Mesendoderm (in vitro differentiated cells): ENCODE data around the gene CREB5.

Experiments used
- DNase-seq: peaks from one replicate; pipeline ENCODE4 v3.0.0; 2013
- H2AK5ac ChIP-seq: 2 replicates; pipeline ENCODE4 v1.6.1; 2013; ENCODE audit warnings: low read length, inconsistent platforms
- H2BK120ac ChIP-seq: 2 replicates; pipeline ENCODE4 v1.6.1; 2013; ENCODE audit warnings: low read depth, mild to moderate bottlenecking, low read length, moderate library complexity, mixed read lengths
- H2BK15ac ChIP-seq: replicated peaks from 2 replicates; pipeline ENCODE4 v1.6.1; 2013; ENCODE audit warnings: low read depth, mild to moderate bottlenecking, moderate library complexity
- H2BK5ac ChIP-seq: 2 replicates; pipeline ENCODE4 v1.6.1; 2013; ENCODE audit warnings: low read length, inconsistent platforms
- H3K18ac ChIP-seq: 2 replicates; pipeline ENCODE4 v1.6.1; 2013; ENCODE audit warnings: mild to moderate bottlenecking, low read length, mixed read lengths
- H3K23ac ChIP-seq: one replicate; pipeline ENCODE4 v1.6.1; 2013; ENCODE audit warnings: low read length
- H3K27ac ChIP-seq: 2 replicates; pipeline ENCODE4 v1.5.1; 2013; ENCODE audit warnings: low read depth, mild to moderate bottlenecking, inconsistent platforms, low read length, moderate library complexity
- H3K27me3 ChIP-seq: 2 replicates; pipeline ENCODE4 v1.6.1; 2013; ENCODE audit warnings: low read length, control low read depth, mild to moderate bottlenecking, inconsistent platforms; ENCODE audit not compliant: insufficient read depth, poor library complexity
- H3K36me3 ChIP-seq: 2 replicates; pipeline ENCODE4 v1.6.1; 2013; ENCODE audit warnings: low read length, inconsistent platforms; ENCODE audit not compliant: control insufficient read depth, insufficient read depth
- H3K4ac ChIP-seq: one replicate; pipeline ENCODE4 v1.6.1; 2013; ENCODE audit warnings: low read depth, mild to moderate bottlenecking, low read length, moderate library complexity
- H3K4me1 ChIP-seq: 2 replicates; pipeline ENCODE4 v1.6.1; 2013; ENCODE audit warnings: low read depth, low read length, inconsistent platforms; ENCODE audit not compliant: control insufficient read depth
- H3K4me2 ChIP-seq: 2 replicates; pipeline ENCODE4 v1.6.1; 2013; ENCODE audit warnings: low read length
- H3K4me3 ChIP-seq: 2 replicates; pipeline ENCODE4 v1.5.1; 2013; ENCODE audit warnings: mild to moderate bottlenecking, low read length
- H3K56ac ChIP-seq: one replicate; pipeline ENCODE4 v1.6.1; 2013; ENCODE audit warnings: low read length
- H3K79me1 ChIP-seq: 2 replicates; pipeline ENCODE4 v1.6.1; 2013; ENCODE audit warnings: low read length, inconsistent platforms
- H3K79me2 ChIP-seq: 2 replicates; pipeline ENCODE4 v1.6.1; 2013; ENCODE audit warnings: mild to moderate bottlenecking, low read length; ENCODE audit not compliant: control insufficient read depth, insufficient read depth
- H3K9ac ChIP-seq: 2 replicates; pipeline ENCODE4 v1.6.1; 2013; ENCODE audit warnings: low read length, inconsistent platforms
- H4K5ac ChIP-seq: one replicate; pipeline ENCODE4 v1.6.1; 2013; ENCODE audit warnings: low read length
- H4K8ac ChIP-seq: one replicate; pipeline ENCODE4 v1.6.1; 2013; ENCODE audit warnings: low read depth, mild to moderate bottlenecking, control low read depth, low read length, moderate library complexity
- WGBS: extraction: QIAGEN DNeasy Blood & Tissue Kit; methylation state at CpG from one replicate; pipeline ENCODE4 v1.1.7; 2013; ENCODE audit warnings: low lambda C conversion rate, missing lambda C conversion rate; ENCODE audit not compliant: insufficient coverage; ENCODE audit errors: extremely low coverage; 5-methylcytosine and 5-hydroxymethylcytosine counted together

Gene CREB5

GRCh38 chr7:28407651-28408050 lies 4.7 kb upstream of the CREB5 start:
- no peak overlapping the region for H3K4ac ChIP-seq
- no peak overlapping the region for H3K23ac ChIP-seq
- H4K5ac ChIP-seq, result no peak overlapping the region
- no peak overlapping the region for H4K8ac ChIP-seq
- no CpG with 5 or more reads among the region's 2 CpGs for WGBS
- DNase-seq, result no peak
- H3K9ac ChIP-seq, result no peak overlapping the region
- no peaks in the 10 kb centered on the region for H3K79me2 ChIP-seq
- no peak overlapping the region for H3K4me3 ChIP-seq
- H3K4me2 ChIP-seq, result no peak overlapping the region
- H3K79me1 ChIP-seq, result no peaks in the 10 kb centered on the region
- H2AK5ac ChIP-seq, result no peak overlapping the region
- no peak overlapping the region for H3K27ac ChIP-seq
- no peak overlapping the region for H2BK15ac ChIP-seq
- H3K27me3 ChIP-seq, result peaks cover 7% of the 10 kb centered on the region
- H3K4me1 ChIP-seq, result peaks cover 5% of the 10 kb centered on the region
- no peaks in the 10 kb centered on the region for H3K36me3 ChIP-seq
- H3K56ac ChIP-seq, result no peak overlapping the region
- no peak overlapping the region for H2BK5ac ChIP-seq
- H2BK120ac ChIP-seq, result no peak overlapping the region
- H3K18ac ChIP-seq, result no peak overlapping the region

- no peak overlapping the region for H3K23ac ChIP-seq
- peak overlapping the region; percentile 86 for H3K4me2 ChIP-seq
- WGBS, result no CpG with 5 or more reads among the region's 27 CpGs
- H3K27ac ChIP-seq, result no peak overlapping the region
- H3K4me1 ChIP-seq, result peaks cover 5% of the 10 kb centered on the region
- no peak overlapping the region for H2AK5ac ChIP-seq
- no peak overlapping the region for H4K8ac ChIP-seq
- H3K4ac ChIP-seq, result no peak overlapping the region
- no peak overlapping the region for H3K18ac ChIP-seq
- H3K36me3 ChIP-seq, result no peaks in the 10 kb centered on the region
- H3K9ac ChIP-seq, result peak overlapping the region; percentile 37
- H3K79me1 ChIP-seq, result no peaks in the 10 kb centered on the region
- peak overlapping the region; percentile 19 for H3K4me3 ChIP-seq
- no peak overlapping the region for H2BK5ac ChIP-seq
- H3K27me3 ChIP-seq, result peaks cover 7% of the 10 kb centered on the region
- no peak overlapping the region for H2BK15ac ChIP-seq
- no peaks in the 10 kb centered on the region for H3K79me2 ChIP-seq
- no peak overlapping the region for H4K5ac ChIP-seq
- DNase-seq, result peak; percentile 77
- H2BK120ac ChIP-seq, result no peak overlapping the region
- peak overlapping the region; percentile 22 for H3K56ac ChIP-seq
Observed at GRCh38 chr7:28408105-28408959, 4.0 kb upstream of the CREB5 start.

- H2BK120ac ChIP-seq, result no peak overlapping the region
- H4K8ac ChIP-seq, result no peak overlapping the region
- DNase-seq, result peak; percentile 96
- H3K18ac ChIP-seq, result no peak overlapping the region
- H3K79me2 ChIP-seq, result no peaks in the 10 kb centered on the region
- H3K4me2 ChIP-seq, result peak overlapping the region; percentile 91
- H3K79me1 ChIP-seq, result no peaks in the 10 kb centered on the region
- no peak overlapping the region for H2AK5ac ChIP-seq
- H3K36me3 ChIP-seq, result no peaks in the 10 kb centered on the region
- H3K27ac ChIP-seq, result no peak overlapping the region
- no peak overlapping the region for H4K5ac ChIP-seq
- no CpG with 5 or more reads among the region's 51 CpGs for WGBS
- no peak overlapping the region for H2BK15ac ChIP-seq
- peak overlapping the region; percentile 55 for H3K4me3 ChIP-seq
- H3K4me1 ChIP-seq, result peaks cover 5% of the 10 kb centered on the region
- H3K23ac ChIP-seq, result no peak overlapping the region
- no peak overlapping the region for H2BK5ac ChIP-seq
- peak overlapping the region; percentile 7 for H3K9ac ChIP-seq
- H3K4ac ChIP-seq, result no peak overlapping the region
- no peak overlapping the region for H3K56ac ChIP-seq
- peaks cover 7% of the 10 kb centered on the region for H3K27me3 ChIP-seq
Observed at GRCh38 chr7:28408960-28409715, 3.2 kb upstream of the CREB5 start.

- Histone ChIP-seq H2BK5ac (no peak overlapping the region), H3K9ac (peak overlapping the region; percentile 35), H4K8ac (no peak overlapping the region), H3K4ac (no peak overlapping the region), H4K5ac (no peak overlapping the region), H3K18ac (no peak overlapping the region), H3K23ac (no peak overlapping the region), H3K4me1 (peaks cover 5% of the 10 kb centered on the region), H3K79me1 (no peaks in the 10 kb centered on the region), H2AK5ac (no peak overlapping the region), H2BK15ac (no peak overlapping the region), H3K56ac (peak overlapping the region; percentile 38), H3K27ac (no peak overlapping the region), H3K4me3 (peak overlapping the region; percentile 19), H2BK120ac (no peak overlapping the region), H3K27me3 (peaks cover 7% of the 10 kb centered on the region), H3K4me2 (peak overlapping the region; percentile 91), H3K36me3 (no peaks in the 10 kb centered on the region), H3K79me2 (no peaks in the 10 kb centered on the region)
- no CpG with 5 or more reads among the region's 92 CpGs for WGBS
- peak; percentile 73 for DNase-seq
Observed at GRCh38 chr7:28409716-28410627, 2.3 kb upstream of the CREB5 start.

- Histone ChIP-seq H4K8ac (no peak overlapping the region), H3K9ac (peak overlapping the region; percentile 14), H3K4me2 (peak overlapping the region; percentile 91), H3K36me3 (no peaks in the 10 kb centered on the region), H3K79me1 (no peaks in the 10 kb centered on the region), H3K4me1 (peaks cover 5% of the 10 kb centered on the region), H3K27me3 (peaks cover 7% of the 10 kb centered on the region), H3K18ac (no peak overlapping the region), H3K4me3 (no peak overlapping the region), H2BK15ac (no peak overlapping the region), H2BK120ac (no peak overlapping the region), H3K79me2 (no peaks in the 10 kb centered on the region), H2BK5ac (no peak overlapping the region), H3K23ac (no peak overlapping the region), H4K5ac (no peak overlapping the region), H2AK5ac (no peak overlapping the region), H3K56ac (peak overlapping the region; percentile 39), H3K4ac (no peak overlapping the region), H3K27ac (no peak overlapping the region)
- WGBS, result no CpG with 5 or more reads among the region's 28 CpGs
- DNase-seq, result peak; percentile 72
Observed at GRCh38 chr7:28410628-28411531, 1.4 kb upstream of the CREB5 start.
